ENCODE data around the gene GAS7.

The GAS7 gene

GRCh38 chr17:9904277-9905077 lies 293.9 kb downstream of the GAS7 start:
- no peak overlapping the region for H3K4me3 ChIP-seq (ENCODE audit: low read depth, low read length)
- TF ChIP-seq, protein P1, sequence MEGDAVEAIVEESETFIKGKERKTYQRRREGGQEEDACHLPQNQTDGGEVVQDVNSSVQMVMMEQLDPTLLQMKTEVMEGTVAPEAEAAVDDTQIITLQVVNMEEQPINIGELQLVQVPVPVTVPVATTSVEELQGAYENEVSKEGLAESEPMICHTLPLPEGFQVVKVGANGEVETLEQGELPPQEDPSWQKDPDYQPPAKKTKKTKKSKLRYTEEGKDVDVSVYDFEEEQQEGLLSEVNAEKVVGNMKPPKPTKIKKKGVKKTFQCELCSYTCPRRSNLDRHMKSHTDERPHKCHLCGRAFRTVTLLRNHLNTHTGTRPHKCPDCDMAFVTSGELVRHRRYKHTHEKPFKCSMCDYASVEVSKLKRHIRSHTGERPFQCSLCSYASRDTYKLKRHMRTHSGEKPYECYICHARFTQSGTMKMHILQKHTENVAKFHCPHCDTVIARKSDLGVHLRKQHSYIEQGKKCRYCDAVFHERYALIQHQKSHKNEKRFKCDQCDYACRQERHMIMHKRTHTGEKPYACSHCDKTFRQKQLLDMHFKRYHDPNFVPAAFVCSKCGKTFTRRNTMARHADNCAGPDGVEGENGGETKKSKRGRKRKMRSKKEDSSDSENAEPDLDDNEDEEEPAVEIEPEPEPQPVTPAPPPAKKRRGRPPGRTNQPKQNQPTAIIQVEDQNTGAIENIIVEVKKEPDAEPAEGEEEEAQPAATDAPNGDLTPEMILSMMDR (IDR thresholded peaks at IDR 0.05; ENCODE audit: insufficient read depth, low read depth, low read length, missing control alignments), result no peak
- DNase-seq (ENCODE audit: low read depth), result no peak

DNA sequence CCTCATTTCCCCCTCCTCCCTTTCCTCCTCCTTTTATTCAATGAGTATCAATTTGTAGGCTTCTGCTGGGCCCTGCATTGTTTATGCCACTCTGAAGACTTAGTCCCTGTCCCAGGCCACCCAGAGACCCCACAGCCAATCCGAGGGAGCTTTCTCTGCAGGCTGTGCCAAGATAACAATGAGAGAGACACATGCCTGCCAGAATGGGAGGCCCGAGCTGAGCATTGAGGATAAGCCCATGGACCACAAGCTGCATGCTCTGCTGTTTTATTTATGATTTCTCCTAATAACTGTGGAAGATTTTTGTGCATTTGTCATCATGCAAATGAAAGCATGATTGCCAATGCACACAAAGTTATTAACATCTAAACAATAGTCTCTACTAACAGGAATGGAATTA lies 296.3 kb downstream of the GAS7 start:
- H3K4me3 ChIP-seq (ENCODE audit: low read depth, low read length), result no peak overlapping the region
- TF ChIP-seq, protein P1 (IDR thresholded peaks at IDR 0.05; ENCODE audit: insufficient read depth, low read depth, low read length, missing control alignments), result no peak
- no peak for DNase-seq (ENCODE audit: low read depth)

DNA sequence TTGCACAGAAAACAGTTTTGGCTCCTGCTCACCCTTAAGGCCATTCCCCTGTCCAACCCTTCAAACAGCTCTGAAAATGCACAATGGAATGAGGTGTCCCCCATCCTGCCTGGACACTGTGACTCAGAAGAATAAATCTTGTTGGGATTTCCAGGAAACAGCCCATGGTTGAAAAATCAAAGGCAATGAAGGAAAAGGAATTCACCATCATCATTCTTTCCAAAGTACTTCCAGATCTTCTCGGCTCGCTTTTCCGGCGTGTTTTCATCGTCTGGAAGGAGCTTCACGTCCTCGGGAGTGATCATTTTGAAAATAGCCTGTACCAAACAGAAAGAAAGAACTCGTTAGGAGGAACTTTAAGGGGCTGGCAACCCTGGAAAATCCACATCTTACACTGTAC lies 297.6 kb downstream of the GAS7 start:
- H3K4me3 ChIP-seq (ENCODE audit: low read depth, low read length), result no peak overlapping the region
- no peak for DNase-seq (ENCODE audit: low read depth)
- TF ChIP-seq, protein P1 (IDR thresholded peaks at IDR 0.05; ENCODE audit: insufficient read depth, low read depth, low read length, missing control alignments), result no peak

GRCh38 chr17:9900044-9900594 lies 298.3 kb downstream of the GAS7 start:
- DNase-seq (ENCODE audit: low read depth), result no peak
- TF ChIP-seq, protein P1 (IDR thresholded peaks at IDR 0.05; ENCODE audit: insufficient read depth, low read depth, low read length, missing control alignments), result no peak
- H3K4me3 ChIP-seq (ENCODE audit: low read depth, low read length), result no peak overlapping the region

DNA sequence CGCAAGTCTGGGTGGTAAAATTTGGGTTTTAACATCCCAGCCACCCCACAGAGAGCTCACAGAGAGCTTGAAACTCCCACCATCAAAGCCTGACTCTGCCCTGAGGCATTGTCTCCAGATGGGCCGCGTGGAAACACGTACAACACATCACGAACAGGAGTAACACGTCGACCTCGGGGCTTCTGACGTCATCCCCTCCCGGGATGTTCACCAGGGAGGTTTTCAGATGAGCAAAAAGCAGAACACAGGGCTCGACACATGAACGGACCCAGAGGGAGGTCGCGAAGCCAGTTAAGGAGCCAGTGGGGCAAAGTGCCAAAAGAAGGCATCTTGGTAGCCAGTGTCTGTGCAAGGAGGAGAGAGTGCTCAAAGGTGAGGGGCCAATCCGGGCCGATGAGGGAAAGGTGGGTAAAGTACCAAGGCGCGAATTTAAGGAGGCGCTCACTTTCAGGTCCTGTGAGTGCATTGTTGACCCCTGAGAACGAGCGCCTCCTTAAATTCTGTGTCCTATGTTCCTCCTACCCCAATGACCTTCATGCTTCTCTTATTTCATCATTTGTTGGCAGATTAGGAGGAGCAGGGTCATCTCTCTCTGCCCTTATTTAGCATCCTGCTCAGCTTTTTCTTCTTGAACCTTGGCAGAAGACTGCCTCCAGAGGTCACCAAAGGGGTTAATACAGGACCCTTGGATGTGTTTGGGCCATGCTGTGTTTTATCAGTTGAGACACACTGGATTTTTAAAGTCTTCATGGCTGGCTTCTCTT lies 298.9 kb downstream of the GAS7 start:
- no peak overlapping the region for H3K4me3 ChIP-seq (ENCODE audit: low read depth, low read length)
- no peak for DNase-seq (ENCODE audit: low read depth)
- TF ChIP-seq, protein P1 (IDR thresholded peaks at IDR 0.05; ENCODE audit: insufficient read depth, low read depth, low read length, missing control alignments), result no peak

DNA sequence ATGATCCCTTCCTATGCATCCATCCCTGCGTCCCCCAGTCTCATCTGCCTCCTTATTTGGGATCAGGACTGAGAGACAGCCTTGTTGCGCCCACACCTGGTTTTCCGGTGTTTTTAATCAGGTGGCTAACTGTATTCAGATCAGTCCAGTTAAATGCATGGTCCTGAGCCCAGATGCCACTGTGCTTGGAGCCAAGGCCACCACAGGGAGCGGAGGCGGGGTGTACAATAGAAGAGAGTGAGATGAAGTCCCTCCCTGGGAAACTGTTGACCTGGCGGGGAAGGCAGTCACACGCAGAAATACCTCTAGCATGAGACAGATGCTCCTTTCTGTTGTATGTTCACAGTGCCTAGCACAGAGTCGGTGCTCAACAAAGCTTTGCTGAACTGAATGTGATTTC lies 299.6 kb downstream of the GAS7 start:
- TF ChIP-seq, protein P1 (IDR thresholded peaks at IDR 0.05; ENCODE audit: insufficient read depth, low read depth, low read length, missing control alignments), result no peak
- no peak overlapping the region for H3K4me3 ChIP-seq (ENCODE audit: low read depth, low read length)
- DNase-seq (ENCODE audit: low read depth), result no peak

Data from GM12865 (cell line).